T-cell (primary cell): ENCODE data around the gene ZSCAN26. TPM values are rescaled to one million over a fixed set of nuclear protein-coding genes. Genes with fewer than 3 reads are reported as not detected.

ENCODE experiments used
- ATAC-seq, 4 experiments: fragments of 200-7000 bp in 3 of 4; fragments of 150-1000 bp in 1 of 4; cut with Tn5 transposase; replicated peaks in 1 of 4; 1 replicate in 3 of 4; 2 replicates in 1 of 4; pipeline ENCODE4 v1.10.0; 2021; ENCODE audit warnings: moderate library complexity in 3 of 4, mild to moderate bottlenecking in 2 of 4, moderate number of reproducible peaks in 1 of 4
- CTCF ChIA-PET, 2 donors: fragments of 300-600 bp; sonication (Branson Sonifier 250); formaldehyde crosslinking; loops; one replicate each; lab custom pipeline; 2022; ENCODE audit warnings: antibody characterized with exemption in 2 of 2; lab: Charles Lee
- POLR2A ChIA-PET, 2 donors: fragments of 300-600 bp; sonication (Branson Sonifier 250); formaldehyde crosslinking; loops; one replicate each; lab custom pipeline; 2022; ENCODE audit warnings: antibody characterized with exemption in 2 of 2; lab: Charles Lee
- DNase-seq, 35 experiments: peaks; one replicate each; pipeline versions ENCODE4 v3.0.0 to v3.0.0-alpha.2; 2013 to 2023
- H3K27ac ChIP-seq: one replicate; pipeline ENCODE4 v1.5.1; 2013; ENCODE audit warnings: low read length
- H3K27me3 ChIP-seq, 2 experiments: replicated peaks in 1 of 2; 1 replicate in 1 of 2; 2 replicates in 1 of 2; pipeline versions ENCODE4 v1.6.1 to v1.7.0; 2013; ENCODE audit warnings: low read length in 1 of 2, mixed read lengths in 1 of 2; ENCODE audit not compliant: control insufficient read depth in 2 of 2, insufficient read depth in 2 of 2; ENCODE audit errors: extremely low read depth in 1 of 2
- H3K36me3 ChIP-seq, 2 donors: 1 replicate in 1 of 2; 2 replicates in 1 of 2; pipeline versions ENCODE4 v1.6.1 to v1.7.0; 2013; ENCODE audit warnings: low read length in 1 of 2; ENCODE audit not compliant: control insufficient read depth in 2 of 2, insufficient read depth in 1 of 2; ENCODE audit errors: extremely low read depth in 1 of 2
- H3K4me1 ChIP-seq, 2 experiments: 1 replicate in 1 of 2; 2 replicates in 1 of 2; pipeline versions ENCODE4 v1.6.1 to v1.7.0; 2013; ENCODE audit warnings: low read length in 2 of 2, mixed read lengths in 1 of 2; ENCODE audit not compliant: insufficient read depth in 2 of 2, control insufficient read depth in 1 of 2; ENCODE audit errors: extremely low read depth in 1 of 2
- H3K4me3 ChIP-seq, 2 donors: 1 replicate in 1 of 2; 2 replicates in 1 of 2; pipeline versions ENCODE4 v1.5.1 to v1.7.0; 2013; ENCODE audit warnings: mild to moderate bottlenecking in 2 of 2, low read length in 1 of 2, moderate library complexity in 1 of 2; ENCODE audit not compliant: control insufficient read depth in 1 of 2; ENCODE audit errors: extremely low read depth in 1 of 2
- H3K9me3 ChIP-seq: 2 replicates; pipeline ENCODE4 v1.7.0; 2013
- H3K27ac Mint-ChIP-seq, 2 donors: one replicate each; pipeline ENCODE4 v1.8.0; 2020 to 2021; ENCODE audit warnings: mild to moderate bottlenecking in 2 of 2, mixed read lengths in 2 of 2
- H3K27me3 Mint-ChIP-seq, 2 donors: one replicate each; pipeline ENCODE4 v1.8.0; 2021 to 2022; ENCODE audit warnings: mixed read lengths in 2 of 2
- H3K36me3 Mint-ChIP-seq: one replicate; pipeline ENCODE4 v1.8.0; 2021; ENCODE audit warnings: mixed read lengths
- H3K4me1 Mint-ChIP-seq, 3 donors: one replicate each; pipeline ENCODE4 v1.8.0; 2020 to 2022; ENCODE audit warnings: mixed read lengths in 3 of 3, mild to moderate bottlenecking in 1 of 3
- H3K4me3 Mint-ChIP-seq, 3 donors: one replicate each; pipeline ENCODE4 v1.8.0; 2020 to 2022; ENCODE audit warnings: mild to moderate bottlenecking in 3 of 3, mixed read lengths in 3 of 3, moderate library complexity in 3 of 3
- H3K9me3 Mint-ChIP-seq, 3 donors: one replicate each; pipeline ENCODE4 v1.8.0; 2020 to 2022; ENCODE audit warnings: mixed read lengths in 3 of 3
- WGBS: methylation state at CpG from one replicate; pipeline ENCODE4 v1.1.5; 2013; ENCODE audit warnings: missing lambda C conversion rate; ENCODE audit not compliant: insufficient coverage; 5-methylcytosine and 5-hydroxymethylcytosine counted together
- total RNA-seq, 35 experiments: library from RNA in 6 of 35; stranded (reverse) in 6 of 35; fragments of 120-200 nt in 1 of 35; gene quantifications; one replicate each; pipeline versions ENCODE4 v1.2.1 to v1.2.4 and lab custom pipeline; 2013 to 2026

ZSCAN26 gene
- total RNA-seq, 5 donors from 2014 or later (not counting 1 experiment from before 2014, with no cell fraction given): 9.0 to 20.4 (median 19.2) TPM

- POLR2A ChIA-PET: no interaction called here
- peaks cover 39 to 53% of the 10 kb centered on the region in 2 donors for H3K27me3 Mint-ChIP-seq
- peaks cover 6 to 27% of the 10 kb centered on the region in 2 experiments for H3K27me3 ChIP-seq
- peaks cover 4% of the 10 kb centered on the region for H3K36me3 Mint-ChIP-seq
- CTCF ChIA-PET: interaction anchor here in 1 of 2 donors (0.7 kb wide), 1 partner anchor 132 kb away, joined by 3 read pairs; no protein-coding TSS in a partner anchor
- H3K4me1 Mint-ChIP-seq: peaks cover 9 to 13% (median 10%) of the 10 kb centered on the region in 3 donors
- H3K36me3 ChIP-seq: peaks cover 0 to 9% of the 10 kb centered on the region in 2 donors
- WGBS: 73% methylated on average over 3 of the region's 9 CpGs
- peaks cover 10 to 16% of the 10 kb centered on the region in 2 experiments for H3K4me1 ChIP-seq
- H3K27ac ChIP-seq: no peak overlapping the region
- DNase-seq: no peak
- peak overlapping the region; percentile 70 to 79 for H3K4me3 ChIP-seq
- peak overlapping the region in 1 of 2 donors; percentile 17 for H3K27ac Mint-ChIP-seq
- H3K4me3 Mint-ChIP-seq: peak overlapping the region; percentile 76 to 86 (median 80)
- peaks cover 2% of the 10 kb centered on the region for H3K9me3 ChIP-seq
- no peak for ATAC-seq
- H3K9me3 Mint-ChIP-seq: no peaks in the 10 kb centered on the region
Measured at GRCh38 chr6:28224131-28225055, 42.5 kb upstream of the ZSCAN26 start.

GRCh38 chr6:28225056-28225834 lies 41.7 kb upstream of the ZSCAN26 start, which contains the start of gene ZSCAN9:
Gene ZSCAN9, plus strand, starts transcription at chr6:28225275. Its CDS starts 1,810 bp downstream, at chr6:28227085.
- Mint-ChIP-seq H3K9me3 (no peaks in the 10 kb centered on the region), H3K4me1 (peaks cover 9 to 13% (median 10%) of the 10 kb centered on the region in 3 donors), H3K36me3 (peaks cover 4% of the 10 kb centered on the region), H3K4me3 (peak within 1 kb of the TSS; percentile 76 to 86 (median 80)), H3K27ac (peak within 1 kb of the TSS; percentile 32 to 65), H3K27me3 (peaks cover 34 to 45% of the 10 kb centered on the region in 2 donors)
- 3% methylated on average over 29 of the region's 45 CpGs for WGBS
- POLR2A ChIA-PET: no interaction called here
- CTCF ChIA-PET: no interaction called here
- DNase-seq (peak in 26 of 35 experiments; percentile 5 to 55 (median 23)), ATAC-seq (peak in 3 of 4 experiments; percentile 57 to 73 (median 62))
- Histone ChIP-seq H3K27me3 (peaks cover 6 to 22% of the 10 kb centered on the region in 2 experiments), H3K36me3 (peaks cover 0 to 9% of the 10 kb centered on the region in 2 donors), H3K4me3 (peak within 1 kb of the TSS; percentile 70 to 79), H3K4me1 (peaks cover 10 to 16% of the 10 kb centered on the region in 2 experiments), H3K9me3 (peaks cover 2% of the 10 kb centered on the region), H3K27ac (no peak within 1 kb of the TSS)

- peaks cover 9 to 13% (median 10%) of the 10 kb centered on the region in 3 donors for H3K4me1 Mint-ChIP-seq
- peaks cover 4% of the 10 kb centered on the region for H3K36me3 Mint-ChIP-seq
- Histone ChIP-seq H3K27ac (no peak overlapping the region), H3K4me3 (no peak overlapping the region), H3K9me3 (no peaks in the 10 kb centered on the region), H3K27me3 (peaks cover 5 to 21% of the 10 kb centered on the region in 2 experiments), H3K36me3 (peaks cover 0 to 11% of the 10 kb centered on the region in 2 donors), H3K4me1 (peaks cover 10 to 16% of the 10 kb centered on the region in 2 experiments)
- no peak overlapping the region for H3K4me3 Mint-ChIP-seq
- peaks cover 26 to 35% of the 10 kb centered on the region in 2 donors for H3K27me3 Mint-ChIP-seq
- POLR2A ChIA-PET: interaction anchor here in 1 of 2 donors (0.6 to 0.7 kb wide), 2 partner anchors 83 to 88 kb away, joined by 3 read pairs; no protein-coding TSS in a partner anchor
- ATAC-seq: no peak
- no peaks in the 10 kb centered on the region for H3K9me3 Mint-ChIP-seq
- CTCF ChIA-PET: no interaction called here
- H3K27ac Mint-ChIP-seq: no peak overlapping the region
- no CpG with 5 or more reads among the region's 2 CpGs for WGBS
- DNase-seq: no peak
Measured at GRCh38 chr6:28226460-28226859, 40.5 kb upstream of the ZSCAN26 start.

- 100% methylated on average over 2 of the region's 11 CpGs for WGBS
- H3K27ac Mint-ChIP-seq: peak overlapping the region in 1 of 2 donors; percentile 7
- Histone ChIP-seq H3K9me3 (no peaks in the 10 kb centered on the region), H3K4me3 (no peak overlapping the region), H3K4me1 (no peaks in the 10 kb centered on the region), H3K36me3 (peaks cover 0 to 11% of the 10 kb centered on the region in 2 donors), H3K27me3 (no peaks in the 10 kb centered on the region), H3K27ac (no peak overlapping the region)
- peaks cover 10% of the 10 kb centered on the region for H3K36me3 Mint-ChIP-seq
- DNase-seq (no peak), ATAC-seq (no peak)
- H3K9me3 Mint-ChIP-seq: no peaks in the 10 kb centered on the region
- ChIA-PET CTCF (no interaction called here), POLR2A (no interaction called here)
- H3K4me3 Mint-ChIP-seq: no peak overlapping the region
- no peaks in the 10 kb centered on the region for H3K4me1 Mint-ChIP-seq
- peaks cover 8 to 12% of the 10 kb centered on the region in 2 donors for H3K27me3 Mint-ChIP-seq
Measured at GRCh38 chr6:28232785-28233184, 34.2 kb upstream of the ZSCAN26 start.

- DNase-seq (no peak), ATAC-seq (no peak)
- ChIA-PET POLR2A (interaction anchor here in 1 of 2 donors (0.5 kb wide), 1 partner anchor 173 kb away, joined by 3 read pairs; no protein-coding TSS in a partner anchor), CTCF (no interaction called here)
- Mint-ChIP-seq H3K4me1 (no peaks in the 10 kb centered on the region), H3K36me3 (peaks cover 9% of the 10 kb centered on the region), H3K27ac (no peak overlapping the region), H3K27me3 (peaks cover 8 to 19% of the 10 kb centered on the region in 2 donors), H3K4me3 (no peak overlapping the region), H3K9me3 (no peaks in the 10 kb centered on the region)
- Histone ChIP-seq H3K27ac (no peak overlapping the region), H3K9me3 (no peaks in the 10 kb centered on the region), H3K27me3 (no peaks in the 10 kb centered on the region), H3K4me1 (no peaks in the 10 kb centered on the region), H3K36me3 (no peaks in the 10 kb centered on the region), H3K4me3 (no peak overlapping the region)
- 100% methylated on average over 1 of the region's 3 CpGs for WGBS
Measured at GRCh38 chr6:28235912-28236452, 31.0 kb upstream of the ZSCAN26 start.
